ENCODE measurements around the gene ASTN1.

ASTN1 gene

DNA sequence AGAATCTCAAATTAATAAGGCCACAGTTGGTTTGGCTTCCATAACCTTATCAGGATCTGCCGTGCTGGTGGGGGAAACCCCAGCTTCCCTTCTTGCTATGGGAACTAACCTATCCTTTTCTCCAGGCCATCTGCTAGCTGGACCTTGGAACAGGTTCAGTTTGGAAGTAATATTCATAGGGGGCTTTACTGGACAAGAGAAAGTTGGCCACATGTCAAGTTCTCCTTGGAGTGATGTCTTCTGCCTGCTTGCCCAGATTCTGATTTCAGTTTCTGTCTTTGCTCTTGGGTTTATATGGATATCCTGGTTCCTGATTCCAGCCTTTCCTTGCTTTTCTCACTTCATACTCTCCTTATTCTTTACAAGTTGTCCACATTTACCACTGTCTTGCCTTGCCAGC lies 279.6 kb downstream of the ASTN1 start:
- in situ Hi-C loops (cut with MboI; ENCODE audit: low sequenced_read_pairs), result no loop called here

DNA sequence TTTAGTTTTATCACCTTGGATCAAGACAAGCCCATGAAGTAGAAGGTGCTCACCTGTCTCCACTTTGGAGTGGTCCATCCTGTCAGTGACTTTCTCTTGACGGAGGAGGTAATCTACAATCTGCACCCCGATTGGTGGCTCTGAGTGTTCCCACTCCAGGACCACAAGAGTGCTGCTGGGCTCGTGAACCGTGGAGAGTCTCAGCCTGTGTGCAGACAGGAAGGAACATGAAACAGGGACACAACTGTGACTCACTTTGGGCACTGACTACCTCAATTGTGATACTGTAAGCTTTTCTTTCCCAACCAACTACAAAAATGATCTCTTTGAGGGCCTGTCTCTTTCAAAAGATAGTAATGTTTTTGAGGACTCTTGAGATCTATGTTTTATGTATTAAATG lies 280.2 kb downstream of the ASTN1 start:
- in situ Hi-C loops (cut with MboI; ENCODE audit: low sequenced_read_pairs), result no loop called here

DNA sequence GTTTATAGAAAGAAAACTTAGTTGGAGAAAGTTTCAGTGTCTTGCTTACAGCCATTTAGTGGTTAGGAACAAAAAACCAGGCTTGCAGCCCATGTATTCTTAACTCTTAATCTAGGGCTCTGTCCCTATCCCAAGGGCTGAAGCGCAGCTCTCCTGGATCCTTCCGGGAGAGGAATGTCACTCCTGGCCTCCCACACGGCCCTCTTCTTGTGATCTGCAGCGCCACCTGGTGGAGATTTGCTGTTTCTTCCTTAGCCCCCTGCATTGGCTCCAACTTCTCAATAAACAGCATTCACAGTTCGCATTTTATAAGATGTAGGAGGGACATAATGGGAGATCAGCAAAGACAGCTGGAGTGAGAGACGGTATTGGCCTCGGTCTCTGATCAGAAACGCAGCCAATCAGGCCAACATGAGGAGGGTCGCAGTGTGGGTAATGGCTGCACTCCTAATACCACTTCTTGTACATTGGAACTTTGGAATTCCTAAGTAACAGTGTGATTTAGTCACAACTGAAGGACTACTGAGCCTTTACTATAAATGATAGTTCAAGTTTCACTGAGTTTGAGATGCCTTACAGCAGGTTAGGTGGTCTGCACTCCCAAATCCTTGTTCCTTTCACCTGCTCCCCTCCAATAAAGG lies 283.4 kb downstream of the ASTN1 start:
- in situ Hi-C loops (cut with MboI; ENCODE audit: low sequenced_read_pairs), result no loop called here

DNA sequence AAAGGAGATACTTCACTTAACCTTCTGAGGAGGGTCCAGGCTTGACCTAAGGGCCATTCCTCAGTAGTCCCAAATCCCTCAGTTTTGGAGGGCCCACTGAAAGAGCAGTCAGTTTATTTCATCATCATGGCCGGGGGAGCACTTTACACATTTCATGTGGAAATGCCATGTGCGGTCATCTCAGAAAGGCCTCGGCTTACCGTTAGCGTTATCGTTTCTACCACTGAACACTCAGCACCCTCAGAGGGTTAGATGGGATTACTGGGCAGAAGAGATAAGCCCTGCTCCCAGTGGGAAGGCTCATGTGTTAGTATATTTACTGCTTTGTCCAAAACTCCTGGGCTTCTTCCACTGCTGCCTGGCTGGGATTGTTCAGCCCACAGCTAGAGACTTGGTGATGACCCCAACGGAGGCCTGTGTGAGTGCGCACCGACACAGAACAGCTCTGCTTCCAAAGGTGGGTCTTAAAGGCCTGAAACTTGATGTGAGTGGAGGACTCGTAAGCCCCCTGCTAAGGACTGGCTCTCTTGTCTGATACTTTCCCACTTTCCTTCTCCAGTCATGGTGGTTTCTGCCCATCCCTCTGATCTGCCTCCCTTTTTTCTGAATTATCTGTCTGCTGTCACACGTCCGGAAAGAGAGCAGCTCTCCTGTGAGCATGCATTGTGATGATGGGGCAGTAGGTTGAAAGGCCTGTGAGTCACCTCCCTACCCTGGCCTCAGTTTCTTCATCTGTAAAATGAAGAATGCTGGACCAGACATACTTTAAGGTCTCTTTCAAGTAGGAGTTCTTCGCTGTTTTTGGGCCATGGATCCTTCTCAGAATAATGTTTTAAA lies 284.5 kb downstream of the ASTN1 start:
- in situ Hi-C loops (cut with MboI; ENCODE audit: low sequenced_read_pairs), result no loop called here

DNA sequence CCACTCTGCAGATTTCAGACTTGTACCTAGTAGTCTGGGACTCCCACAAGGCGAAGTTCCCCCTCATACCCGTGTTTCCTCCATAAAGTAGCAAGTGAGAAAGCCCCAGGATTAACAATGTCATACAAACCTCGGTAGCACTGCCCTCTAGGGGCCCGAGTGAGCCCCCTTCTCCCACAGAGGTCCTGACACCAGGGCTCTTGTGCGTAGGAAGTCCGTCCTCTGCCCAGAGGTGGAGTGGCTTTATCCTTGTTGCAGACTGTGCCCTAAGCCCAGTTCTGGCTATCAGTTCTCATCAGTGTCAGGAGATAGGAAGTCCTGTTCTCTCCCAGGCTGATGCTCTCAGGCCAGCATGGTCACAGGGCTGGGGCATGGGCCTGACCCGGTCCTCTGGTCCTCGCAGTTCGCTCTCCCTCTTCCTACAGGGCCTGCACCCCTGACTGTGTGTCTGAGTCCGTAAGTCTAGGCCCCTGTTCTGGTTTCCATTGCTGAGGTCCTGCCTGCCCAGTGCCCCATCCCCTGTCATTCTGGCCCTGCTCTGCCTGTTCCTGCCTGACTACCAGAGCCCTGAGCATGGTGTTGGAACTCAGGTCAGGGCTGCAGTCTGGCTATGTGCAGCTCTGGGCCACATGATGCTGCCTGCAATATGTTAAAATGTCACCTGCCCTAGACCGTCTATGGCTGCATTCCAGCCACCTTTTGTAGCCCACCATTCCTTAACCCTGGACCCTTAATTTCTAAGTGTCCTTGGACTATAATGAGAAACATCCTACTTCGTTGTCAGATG lies 285.6 kb downstream of the ASTN1 start:
- in situ Hi-C loops (cut with MboI; ENCODE audit: low sequenced_read_pairs), result no loop called here

DNA sequence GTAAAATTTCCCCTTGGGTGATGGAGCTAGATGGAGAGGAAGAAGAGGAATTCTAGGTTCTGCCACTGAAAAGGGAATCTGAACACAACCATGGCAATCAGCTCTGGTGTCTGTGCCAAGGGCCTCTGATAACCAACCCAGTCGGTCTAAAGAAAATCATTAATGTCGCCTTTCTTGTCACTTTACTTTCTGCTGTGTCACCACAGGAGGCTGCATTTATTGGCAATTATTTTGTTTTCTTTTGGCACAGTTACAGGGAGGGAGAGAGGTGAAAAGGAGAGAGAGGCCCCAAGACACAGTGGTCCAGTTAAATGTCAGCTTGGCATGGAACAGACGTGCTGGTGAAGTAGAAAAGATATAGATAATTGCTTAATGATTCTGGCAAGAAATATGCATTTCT lies 287.0 kb downstream of the ASTN1 start:
- in situ Hi-C loops (cut with MboI; ENCODE audit: low sequenced_read_pairs), result no loop called here

DNA sequence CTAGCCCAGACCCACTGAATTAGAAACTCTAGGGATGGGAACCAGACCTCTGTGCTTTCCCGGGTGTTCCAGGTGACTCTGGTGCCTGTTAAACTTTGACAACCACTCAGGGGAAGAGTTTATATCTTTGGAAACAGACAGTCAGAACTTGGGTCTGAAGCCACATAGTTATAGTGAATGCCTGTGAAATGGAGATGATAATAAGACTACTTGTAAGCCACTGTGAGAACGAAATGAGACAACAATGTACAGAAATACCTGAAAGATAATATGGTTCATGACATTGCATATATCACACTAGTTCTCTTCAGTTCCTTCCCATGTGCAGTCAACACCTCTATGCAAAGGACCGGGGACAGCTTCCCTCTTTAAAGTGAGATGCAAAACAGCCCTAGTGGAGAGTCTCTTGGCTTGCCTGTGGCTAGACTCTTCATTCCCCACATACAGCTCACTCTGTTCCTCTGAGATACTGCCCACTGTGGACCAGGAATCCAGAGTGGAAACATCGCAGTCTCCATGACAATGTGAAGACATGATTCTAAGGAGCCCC lies 287.5 kb downstream of the ASTN1 start:
- in situ Hi-C loops (cut with MboI; ENCODE audit: low sequenced_read_pairs), result no loop called here

DNA sequence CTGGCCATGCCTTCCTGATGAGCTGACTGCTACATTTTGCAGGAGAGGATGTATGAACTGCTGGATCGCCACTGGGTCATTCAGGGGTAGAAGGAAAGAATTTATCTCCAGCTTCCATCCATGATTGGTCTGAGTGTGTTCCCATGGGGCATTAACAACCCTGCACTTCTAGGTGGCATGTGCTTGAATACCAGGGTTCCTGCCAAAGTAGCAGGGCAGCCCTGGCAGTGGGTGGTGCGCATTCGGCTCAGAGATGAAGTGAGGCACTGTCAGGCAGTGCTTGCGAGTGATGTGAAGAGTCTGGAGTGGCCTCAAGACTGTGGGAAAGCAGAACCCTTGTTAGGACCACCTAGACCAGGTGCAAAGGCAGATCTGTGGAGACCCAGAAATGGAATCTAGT lies 294.9 kb downstream of the ASTN1 start:
- in situ Hi-C loops (cut with MboI; ENCODE audit: low sequenced_read_pairs), result no loop called here

DNA sequence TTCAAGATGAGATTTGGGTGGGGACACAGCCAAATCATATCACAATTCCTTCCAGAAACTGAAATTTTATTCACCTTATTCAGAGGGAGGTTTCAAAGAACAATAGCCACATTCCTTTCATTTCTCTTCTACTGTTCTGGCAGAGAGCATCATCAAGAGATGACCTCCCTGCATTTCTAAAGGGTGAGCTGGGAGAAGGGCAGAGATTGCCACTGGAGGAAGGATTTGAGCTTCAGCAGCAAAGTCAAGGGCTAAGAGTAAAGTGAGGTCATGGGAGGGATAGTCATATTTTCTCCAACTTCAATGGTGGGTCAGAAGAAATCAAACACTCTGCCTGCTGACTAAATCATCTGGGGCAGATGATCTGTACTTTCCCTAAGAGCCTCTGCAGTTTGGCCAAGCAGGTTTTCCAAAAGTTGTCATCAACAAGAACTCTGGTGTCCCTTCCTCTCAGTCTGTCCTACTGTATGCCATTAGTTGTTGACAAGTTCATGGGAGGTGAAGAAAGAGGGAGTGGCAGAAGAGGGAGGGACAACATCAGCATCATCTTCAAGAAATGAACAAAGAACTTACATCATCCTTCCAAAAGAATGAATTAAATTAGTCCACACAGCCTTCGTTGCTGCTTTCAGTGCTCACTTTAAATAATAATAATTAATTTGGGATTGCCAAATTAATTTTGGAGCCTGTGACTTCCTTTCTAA lies 298.3 kb downstream of the ASTN1 start:
- in situ Hi-C loops (cut with MboI; ENCODE audit: low sequenced_read_pairs), result no loop called here

- in situ Hi-C loops (cut with MboI; ENCODE audit: low sequenced_read_pairs), result no loop called here
Measured at GRCh38 chr1:176864211-176864610, 300.3 kb downstream of the ASTN1 start.

GRCh38 chr1:176863613-176864012 lies 300.9 kb downstream of the ASTN1 start:
- in situ Hi-C loops (cut with MboI; ENCODE audit: low sequenced_read_pairs), result no loop called here

DNA sequence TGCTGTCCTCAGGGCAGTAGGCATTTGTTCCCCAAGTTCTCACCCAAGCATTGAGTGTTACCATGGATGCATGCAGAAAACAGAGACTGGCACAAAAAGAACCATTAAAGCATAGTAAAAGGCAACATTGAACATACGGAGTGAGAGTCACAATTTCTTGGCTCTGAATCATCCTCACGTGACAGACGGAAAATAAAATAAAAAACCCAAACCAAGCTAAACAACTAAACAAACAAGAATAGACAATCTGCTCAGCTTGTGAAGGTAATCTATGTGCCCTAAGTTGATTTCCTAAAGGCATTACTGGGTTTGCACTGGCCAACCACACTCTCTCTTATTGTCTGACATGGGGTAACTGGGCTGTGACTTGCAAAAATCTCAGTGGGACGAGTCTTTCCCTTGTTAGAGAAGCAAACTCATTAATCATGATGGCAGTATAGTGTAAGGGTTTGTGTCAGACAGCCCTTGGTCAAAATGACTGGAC lies 306.0 kb downstream of the ASTN1 start:
- in situ Hi-C loops (cut with MboI; ENCODE audit: low sequenced_read_pairs), result no loop called here

DNA sequence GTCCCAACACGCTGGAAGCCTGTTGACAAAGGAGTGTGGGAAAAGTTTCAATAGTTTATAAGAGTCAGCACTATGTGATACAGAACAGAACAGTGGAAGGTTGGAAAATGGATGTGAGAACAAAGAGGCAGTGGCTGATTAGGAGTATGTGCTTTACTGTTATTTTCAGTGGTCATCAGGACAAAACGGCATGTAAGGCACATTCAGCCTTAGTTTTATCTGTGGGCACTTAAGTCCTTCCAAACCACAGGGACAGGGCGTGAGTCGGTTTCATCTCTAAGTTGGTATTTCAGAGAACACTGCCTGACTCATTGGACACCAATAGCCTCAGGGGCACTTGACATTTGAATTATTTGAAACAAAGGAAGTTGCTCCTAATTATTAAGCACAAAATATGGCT lies 306.9 kb downstream of the ASTN1 start:
- in situ Hi-C loops (cut with MboI; ENCODE audit: low sequenced_read_pairs), result no loop called here

DNA sequence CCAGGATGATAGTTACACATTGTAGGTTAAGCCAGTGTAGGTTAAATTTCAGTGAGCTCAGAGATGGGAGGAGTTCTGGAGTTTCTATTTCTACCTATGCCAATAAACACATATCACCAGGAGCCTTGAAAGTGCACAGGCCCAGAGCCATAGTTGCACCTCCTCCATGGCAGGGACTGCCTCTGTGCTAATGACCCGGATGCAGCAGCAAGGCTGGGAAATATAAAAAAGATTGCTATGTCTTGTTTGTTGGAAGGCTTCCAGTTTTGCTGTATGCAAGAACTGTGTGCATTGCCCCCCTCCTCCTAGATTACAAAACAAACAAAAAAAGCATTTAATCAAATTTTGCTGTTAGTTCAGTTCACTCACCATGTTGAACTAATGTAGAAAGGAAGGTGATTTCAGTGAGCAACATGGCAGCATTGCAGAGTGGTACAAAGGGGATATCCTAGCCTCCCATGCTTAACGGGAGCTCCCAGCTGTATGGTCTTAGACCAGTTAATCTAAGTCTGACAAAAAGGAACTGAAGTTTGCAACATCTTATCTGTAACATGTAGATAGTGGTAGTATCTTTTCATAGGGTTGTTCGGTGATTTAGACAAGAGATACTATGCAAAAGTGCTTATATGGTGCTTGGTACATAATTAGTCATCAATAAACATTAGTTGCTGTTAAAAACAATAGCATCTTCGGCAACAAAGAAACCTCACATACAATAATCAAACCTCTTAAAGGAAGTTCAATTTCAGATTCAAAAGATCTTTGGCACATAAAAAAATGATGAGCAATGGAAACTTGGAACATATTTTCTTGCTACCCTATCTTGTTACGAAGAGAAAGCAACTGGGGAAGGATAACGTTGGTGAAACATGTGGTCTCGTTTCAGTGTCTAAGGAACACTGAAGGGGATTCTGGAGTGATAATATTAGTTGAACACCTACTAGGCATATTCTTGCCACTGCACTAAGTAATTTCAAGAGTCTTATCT lies 309.5 kb downstream of the ASTN1 start:
- in situ Hi-C loops (cut with MboI; ENCODE audit: low sequenced_read_pairs), result no loop called here

DNA sequence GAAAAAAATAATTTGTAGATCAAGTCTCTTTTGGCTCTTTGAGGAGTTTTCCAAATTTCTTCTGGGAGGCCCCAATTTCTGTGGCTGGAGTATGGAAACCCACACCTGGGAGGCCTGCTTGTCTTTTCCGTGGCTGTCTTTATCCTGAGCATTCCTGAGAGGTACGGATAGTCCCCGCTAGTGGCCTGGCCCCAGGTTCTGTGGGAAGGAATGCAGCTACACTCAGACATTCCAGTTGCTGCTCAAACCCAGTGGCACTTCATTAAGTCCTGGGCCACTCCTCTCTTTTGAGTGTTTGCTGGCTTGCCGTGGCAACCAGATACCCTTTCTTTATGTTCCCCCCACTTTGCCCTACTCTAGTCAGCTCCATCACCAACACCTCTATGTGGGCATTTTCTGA lies 310.4 kb downstream of the ASTN1 start:
- in situ Hi-C loops (cut with MboI; ENCODE audit: low sequenced_read_pairs), result no loop called here

- in situ Hi-C loops (cut with MboI; ENCODE audit: low sequenced_read_pairs), result no loop called here
Measured at GRCh38 chr1:176853503-176853902, 311.0 kb downstream of the ASTN1 start.

DNA sequence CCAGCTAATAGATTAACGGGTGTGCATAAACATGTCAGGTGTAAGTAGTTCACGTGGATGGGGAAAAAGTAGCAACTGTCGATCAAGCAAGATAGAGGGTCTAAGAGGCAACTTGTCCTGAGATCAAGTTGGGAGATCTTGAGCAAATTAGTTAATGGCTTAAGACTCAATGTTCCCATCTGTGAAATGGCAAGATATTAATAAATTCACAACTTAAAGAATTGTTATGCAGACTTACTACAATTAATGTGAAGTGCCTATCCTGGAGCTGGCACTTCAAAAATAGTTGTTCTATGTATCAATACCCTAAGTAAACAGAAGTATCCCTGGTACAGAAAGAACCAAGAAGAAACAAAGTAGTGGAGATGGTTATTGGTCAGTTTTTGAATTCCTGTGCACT lies 312.4 kb downstream of the ASTN1 start:
- in situ Hi-C loops (cut with MboI; ENCODE audit: low sequenced_read_pairs), result no loop called here

DNA sequence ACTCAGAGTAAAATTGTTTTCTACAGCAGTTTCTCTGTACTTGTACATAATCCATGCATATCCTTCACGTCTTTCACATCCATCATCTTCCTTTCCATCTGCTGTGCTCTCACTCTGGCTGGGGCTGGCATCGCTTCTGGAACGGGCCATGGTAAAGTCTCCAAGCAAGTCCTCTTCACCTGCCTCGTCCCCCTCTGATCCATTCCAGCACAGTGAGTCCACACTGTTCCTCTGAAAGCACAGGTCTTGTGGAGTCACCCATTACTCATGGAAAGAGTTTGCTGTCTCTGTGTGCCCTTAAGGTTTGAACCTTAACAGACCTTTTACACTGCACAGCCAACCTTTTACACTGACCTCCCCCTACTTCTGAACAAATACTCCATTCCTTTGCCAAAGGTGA lies 313.6 kb downstream of the ASTN1 start:
- in situ Hi-C loops (cut with MboI; ENCODE audit: low sequenced_read_pairs), result no loop called here

DNA sequence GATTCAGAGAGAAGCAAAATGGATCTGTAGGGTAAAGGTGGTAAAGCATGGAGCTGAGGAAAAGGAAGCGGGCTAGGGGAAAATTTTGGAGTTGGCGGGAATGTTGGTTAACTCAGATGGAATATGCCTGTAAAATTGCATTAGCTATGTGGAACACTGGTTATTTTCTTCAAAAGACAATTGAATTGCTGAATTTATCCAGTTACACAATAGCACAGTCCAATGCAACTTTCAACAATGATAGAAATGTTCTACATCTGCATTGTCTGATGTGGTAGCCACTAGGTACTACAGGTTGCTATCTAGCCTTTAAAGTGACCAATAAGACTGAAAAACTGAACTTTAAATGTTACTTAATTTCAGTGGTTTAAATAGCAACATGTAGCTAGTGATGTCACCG lies 315.2 kb downstream of the ASTN1 start:
- in situ Hi-C loops (cut with MboI; ENCODE audit: low sequenced_read_pairs), result no loop called here

- in situ Hi-C loops (cut with MboI; ENCODE audit: low sequenced_read_pairs), result no loop called here
Measured at GRCh38 chr1:176847052-176847451, 317.5 kb downstream of the ASTN1 start.

Data from hTERT RPE-1 (cell line).